Fibroblast of lung (primary cell): Measurements from ENCODE around the gene C22orf23.

Experiments
- CTCF ChIP-seq, 2 donors: IDR thresholded peaks in 1 of 2; conservative IDR thresholded peaks in 1 of 2; 1 replicate in 1 of 2; 2 replicates in 1 of 2; pipeline ENCODE4 v1.5.1; 2011 to 2012; ENCODE audit warnings: low read length in 2 of 2, control low read depth in 1 of 2, inconsistent platforms in 1 of 2, low read depth in 1 of 2, mild to moderate bottlenecking in 1 of 2
- EZH2 ChIP-seq: IDR thresholded peaks from 2 replicates; pipeline ENCODE4 v1.5.1; 2012; ENCODE audit warnings: low read length, control low read depth, mild to moderate bottlenecking; ENCODE audit errors: missing control alignments

- TF ChIP-seq CTCF (conservative IDR thresholded peaks at IDR 0.05 in 1 of 2, IDR thresholded peaks at IDR 0.05 in 1 of 2; ENCODE audit: low read depth in 1 of 2, low read length in 2 of 2) (no peak), EZH2 (no peak)
Observed at GRCh38 chr22:37973271-37974170, 20.1 kb upstream of the C22orf23 start.
